NCI-H1436 (cell line): Measurements from ENCODE around the gene RTP3.

Source experiments
- DNase-seq: peaks from one replicate; lab custom pipeline; 2025; lab: John Stamatoyannopoulos, UW

The RTP3 gene

GRCh38 chr3:46497556-46498265 is at the start of gene RTP3:
TSS of gene RTP3 (plus strand) at chr3:46497976. CDS start at chr3:46498063, 87 bp downstream.
- DNase-seq = no peak

GRCh38 chr3:46448721-46449120 is 49.1 kb upstream of the RTP3 start:
- no peak for DNase-seq

- DNase-seq = no peak
Measured at GRCh38 chr3:46449755-46450552, 47.8 kb upstream of the RTP3 start.

- DNase-seq = no peak
Measured at GRCh38 chr3:46453526-46454208, 44.1 kb upstream of the RTP3 start.

GRCh38 chr3:46454209-46454595 is 43.6 kb upstream of the RTP3 start:
- DNase-seq = no peak

- DNase-seq = no peak
Measured at GRCh38 chr3:46454606-46455005, 43.2 kb upstream of the RTP3 start.

GRCh38 chr3:46455231-46456115 is 42.3 kb upstream of the RTP3 start:
- no peak for DNase-seq

GRCh38 chr3:46456118-46456517 is 41.7 kb upstream of the RTP3 start:
- no peak for DNase-seq

- no peak for DNase-seq
Measured at GRCh38 chr3:46460051-46460450, 37.7 kb upstream of the RTP3 start.

- DNase-seq = no peak
Measured at GRCh38 chr3:46462111-46462510, 35.7 kb upstream of the RTP3 start.

- no peak for DNase-seq
Measured at GRCh38 chr3:46462511-46462910, 35.3 kb upstream of the RTP3 start.

GRCh38 chr3:46463120-46463867 is 34.5 kb upstream of the RTP3 start:
- DNase-seq = no peak

GRCh38 chr3:46463868-46464241 is 33.9 kb upstream of the RTP3 start:
- no peak for DNase-seq

- DNase-seq = no peak
Measured at GRCh38 chr3:46464326-46465195, 33.2 kb upstream of the RTP3 start, which contains the start of gene LTF. TSS of gene LTF (minus strand) at chr3:46464905. CDS start at chr3:46464867, 38 bp downstream.

- no peak for DNase-seq
Measured at GRCh38 chr3:46465196-46465520, 32.6 kb upstream of the RTP3 start.

- no peak for DNase-seq
Measured at GRCh38 chr3:46466273-46466672, 31.5 kb upstream of the RTP3 start.

GRCh38 chr3:46466871-46467403 is 30.8 kb upstream of the RTP3 start:
- no peak for DNase-seq

GRCh38 chr3:46467562-46467961 is 30.2 kb upstream of the RTP3 start:
- no peak for DNase-seq

- DNase-seq = no peak
Measured at GRCh38 chr3:46468753-46469600, 28.8 kb upstream of the RTP3 start.
